Keratinocyte (primary cell): ENCODE data around the gene CSNK1A1. TPM values are rescaled to one million over a fixed set of nuclear protein-coding genes. Genes with fewer than 3 reads are reported as not detected.
"Not testable (repeated sequence)": the region's sequence is repeated elsewhere in the genome, so short reads cannot be mapped to it uniquely, and the experiment has no call there.

Experiments used
- DNase-seq: peaks from one replicate; pipeline ENCODE4 v3.0.0-alpha.2; 2011; ENCODE audit warnings: low read depth, missing footprints, low spot score
- FAIRE-seq: peaks from 2 replicates; lab custom pipeline; 2011; peaks lifted over from hg19 to GRCh38; lab: Jason Lieb, UNC
- H2AFZ ChIP-seq: 2 replicates; pipeline ENCODE4 v1.6.0; 2012; ENCODE audit warnings: low read length, control low read depth, inconsistent platforms; ENCODE audit not compliant: control insufficient read depth
- H3K27ac ChIP-seq: 2 replicates; pipeline ENCODE4 v1.5.1; 2011; ENCODE audit warnings: low read length; ENCODE audit not compliant: control insufficient read depth, insufficient read depth
- H3K27me3 ChIP-seq: 3 replicates; pipeline ENCODE4 v1.6.0; 2011; ENCODE audit warnings: low read length; ENCODE audit not compliant: control insufficient read depth, insufficient read depth; ENCODE audit errors: extremely low read depth
- H3K36me3 ChIP-seq, 2 experiments: 2 replicates in 1 of 2; 3 replicates in 1 of 2; pipeline ENCODE4 v1.5.1; 2011; ENCODE audit warnings: low read length in 2 of 2, mild to moderate bottlenecking in 1 of 2; ENCODE audit not compliant: control insufficient read depth in 2 of 2, insufficient read depth in 2 of 2; ENCODE audit errors: extremely low read depth in 1 of 2
- H3K4me1 ChIP-seq: 3 replicates; pipeline ENCODE4 v1.5.1; 2011; ENCODE audit warnings: low read length; ENCODE audit not compliant: control insufficient read depth, insufficient read depth; ENCODE audit errors: extremely low read depth
- H3K4me2 ChIP-seq: 3 replicates; pipeline ENCODE4 v1.6.0; 2011; ENCODE audit warnings: low read depth, low read length; ENCODE audit not compliant: control insufficient read depth, insufficient read depth; ENCODE audit errors: extremely low read depth
- H3K4me3 ChIP-seq, 3 experiments: fragments of 200-600 bp in 1 of 3; sonication (generic) in 1 of 3; 2 replicates in 2 of 3; 3 replicates in 1 of 3; pipeline ENCODE4 v1.5.1; 2011 to 2016; ENCODE audit warnings: low read length in 3 of 3, mild to moderate bottlenecking in 3 of 3, control low read depth in 2 of 3, inconsistent platforms in 1 of 3, low read depth in 1 of 3, mixed read lengths in 1 of 3, mixed run types in 1 of 3, moderate library complexity in 1 of 3; ENCODE audit not compliant: control insufficient read depth in 2 of 3, insufficient read depth in 2 of 3; ENCODE audit errors: extremely low read depth in 1 of 3
- H3K79me2 ChIP-seq: 2 replicates; pipeline ENCODE4 v1.6.0; 2012; ENCODE audit warnings: low read length; ENCODE audit not compliant: control insufficient read depth, insufficient read depth
- H3K9ac ChIP-seq: 3 replicates; pipeline ENCODE4 v1.6.0; 2011; ENCODE audit warnings: low read length; ENCODE audit not compliant: control insufficient read depth, insufficient read depth; ENCODE audit errors: extremely low read depth
- H3K9me1 ChIP-seq: 3 replicates; pipeline ENCODE4 v1.6.0; 2011; ENCODE audit warnings: low read length; ENCODE audit not compliant: control insufficient read depth, insufficient read depth; ENCODE audit errors: extremely low read depth
- H3K9me3 ChIP-seq: 2 replicates; pipeline ENCODE4 v1.5.1; 2012; ENCODE audit warnings: low read depth, low read length; ENCODE audit not compliant: control insufficient read depth
- H4K20me1 ChIP-seq: 3 replicates; pipeline ENCODE4 v1.6.0; 2011; ENCODE audit warnings: low read length; ENCODE audit not compliant: control insufficient read depth, insufficient read depth; ENCODE audit errors: extremely low read depth
- EZH2 ChIP-seq: IDR thresholded peaks from one replicate; pipeline ENCODE4 v1.6.1; 2012; ENCODE audit warnings: inconsistent platforms, mild to moderate bottlenecking, low read length, moderate library complexity
- dilution Hi-C: fragments of 300-500 bp; cut with MboI; formaldehyde crosslinking; loops from one replicate; pipeline ENCODE4 v1.7.0; 2020; ENCODE audit warnings: low sequenced_read_pairs; ENCODE audit not compliant: extremely low pct_ligation_motif_present
- polyA plus RNA-seq, 5 experiments: library from polyadenylated mRNA; depleted of rRNA in 3 of 5; stranded (reverse) in 3 of 5; stranded (forward) in 1 of 5; unstranded in 1 of 5; fragments of >200 nt; gene quantifications; 1 replicate in 1 of 5; 2 replicates in 3 of 5; 3 replicates in 1 of 5; pipeline versions ENCODE4 v1.2.1 to v1.2.3, GENCODE V29; 2011 to 2012; ENCODE audit warnings: missing spikeins in 2 of 5, low read depth in 1 of 5, low replicate concordance in 1 of 5
- TF ChIP-seq, protein P1 (sequence below), 3 experiments: IDR thresholded peaks in 1 of 3; conservative IDR thresholded peaks in 1 of 3; optimal IDR thresholded peaks in 1 of 3; 2 replicates in 2 of 3; 3 replicates in 1 of 3; pipeline versions ENCODE3 to v1.5.1; 2011; ENCODE audit warnings: low read length in 3 of 3, mild to moderate bottlenecking in 3 of 3, moderate library complexity in 2 of 3, control low read depth in 1 of 3, inconsistent platforms in 1 of 3; ENCODE audit not compliant: insufficient read depth in 2 of 3; ENCODE audit errors: extremely low read depth in 1 of 3

CSNK1A1 gene
- polyA plus RNA-seq, 1 donor (not counting 4 experiments of a cell fraction or from before 2014, with no cell fraction given) = 289 TPM

DNA sequence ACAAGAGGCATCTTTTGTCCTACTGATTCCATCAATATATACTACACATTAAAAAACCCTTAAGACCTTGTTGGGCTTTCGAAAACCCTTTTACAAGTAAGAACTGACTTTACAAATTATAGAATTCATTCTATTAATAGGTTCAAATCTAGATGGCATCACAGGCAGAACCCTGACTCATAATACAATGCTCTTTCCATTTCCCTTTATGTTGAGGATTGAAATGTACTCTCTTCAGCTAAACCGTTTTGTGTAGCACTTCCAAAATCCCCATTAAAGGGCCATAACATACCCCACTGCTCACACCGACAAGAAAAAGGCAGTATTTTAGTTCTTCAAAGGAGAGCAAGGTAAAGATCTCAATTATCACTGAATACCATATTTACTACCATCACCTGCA lies 11.2 kb downstream of the CSNK1A1 start:
- H3K9me3 ChIP-seq = no peaks in the 10 kb centered on the region
- H3K27me3 ChIP-seq = no peaks in the 10 kb centered on the region
- DNase-seq (no peak), FAIRE-seq (no peak)
- no peak overlapping the region for H3K9ac ChIP-seq
- no peaks in the 10 kb centered on the region for H3K4me1 ChIP-seq
- dilution Hi-C loops = no loop called here
- peaks cover 96% of the 10 kb centered on the region for H3K79me2 ChIP-seq
- H3K4me3 ChIP-seq = no peak overlapping the region
- no peak overlapping the region for H3K27ac ChIP-seq
- H3K36me3 ChIP-seq = peaks cover 16 to 28% of the 10 kb centered on the region in 2 experiments
- no peak overlapping the region for H2AFZ ChIP-seq
- peaks cover 21% of the 10 kb centered on the region for H4K20me1 ChIP-seq
- H3K4me2 ChIP-seq = no peak overlapping the region
- TF ChIP-seq, protein P1, sequence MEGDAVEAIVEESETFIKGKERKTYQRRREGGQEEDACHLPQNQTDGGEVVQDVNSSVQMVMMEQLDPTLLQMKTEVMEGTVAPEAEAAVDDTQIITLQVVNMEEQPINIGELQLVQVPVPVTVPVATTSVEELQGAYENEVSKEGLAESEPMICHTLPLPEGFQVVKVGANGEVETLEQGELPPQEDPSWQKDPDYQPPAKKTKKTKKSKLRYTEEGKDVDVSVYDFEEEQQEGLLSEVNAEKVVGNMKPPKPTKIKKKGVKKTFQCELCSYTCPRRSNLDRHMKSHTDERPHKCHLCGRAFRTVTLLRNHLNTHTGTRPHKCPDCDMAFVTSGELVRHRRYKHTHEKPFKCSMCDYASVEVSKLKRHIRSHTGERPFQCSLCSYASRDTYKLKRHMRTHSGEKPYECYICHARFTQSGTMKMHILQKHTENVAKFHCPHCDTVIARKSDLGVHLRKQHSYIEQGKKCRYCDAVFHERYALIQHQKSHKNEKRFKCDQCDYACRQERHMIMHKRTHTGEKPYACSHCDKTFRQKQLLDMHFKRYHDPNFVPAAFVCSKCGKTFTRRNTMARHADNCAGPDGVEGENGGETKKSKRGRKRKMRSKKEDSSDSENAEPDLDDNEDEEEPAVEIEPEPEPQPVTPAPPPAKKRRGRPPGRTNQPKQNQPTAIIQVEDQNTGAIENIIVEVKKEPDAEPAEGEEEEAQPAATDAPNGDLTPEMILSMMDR (optimal IDR thresholded peaks at IDR 0.05 in 1 of 3, IDR thresholded peaks at IDR 0.05 in 1 of 3, conservative IDR thresholded peaks at IDR 0.05 in 1 of 3; ENCODE audit: extremely low read depth in 1 of 3, insufficient read depth in 2 of 3, low read length in 3 of 3) = no peak
- no peak for TF ChIP-seq EZH2
- H3K9me1 ChIP-seq = no peaks in the 10 kb centered on the region

DNA sequence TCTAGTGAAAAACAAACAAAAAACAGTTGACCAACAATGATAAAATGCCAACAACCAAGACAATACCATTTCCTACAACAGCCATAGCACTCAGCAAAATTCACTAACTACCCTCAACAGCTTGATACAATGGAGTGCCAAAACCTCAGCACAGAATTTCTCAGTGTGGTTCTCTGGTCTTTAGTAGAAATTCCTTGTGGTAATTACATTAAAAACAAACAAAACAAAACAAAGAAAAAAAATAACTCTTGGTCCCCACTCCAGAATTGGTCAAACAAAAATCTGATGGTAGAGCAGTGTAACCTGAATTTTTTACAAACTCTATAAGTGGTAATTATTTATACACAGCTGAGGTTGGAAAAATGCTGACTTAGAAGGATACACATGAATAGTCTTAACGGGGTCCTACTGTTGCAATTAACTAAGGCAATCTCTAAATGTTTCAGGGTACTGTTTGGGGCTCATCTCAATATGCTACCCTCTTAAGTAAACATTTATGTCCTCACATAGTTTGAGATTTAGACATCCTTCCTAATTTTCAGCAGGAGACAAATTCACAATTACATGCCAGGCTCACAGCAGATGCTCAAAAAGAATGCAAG lies 13.8 kb downstream of the CSNK1A1 start:
- TF ChIP-seq, protein P1 (optimal IDR thresholded peaks at IDR 0.05 in 1 of 3, IDR thresholded peaks at IDR 0.05 in 1 of 3, conservative IDR thresholded peaks at IDR 0.05 in 1 of 3; ENCODE audit: extremely low read depth in 1 of 3, insufficient read depth in 2 of 3, low read length in 3 of 3) = no peak
- no peak for TF ChIP-seq EZH2
- H3K4me3 ChIP-seq = no peak overlapping the region
- no peak overlapping the region for H3K4me2 ChIP-seq
- H4K20me1 ChIP-seq = peaks cover 34% of the 10 kb centered on the region
- no peaks in the 10 kb centered on the region for H3K9me3 ChIP-seq
- H2AFZ ChIP-seq = no peak overlapping the region
- H3K27me3 ChIP-seq = no peaks in the 10 kb centered on the region
- H3K79me2 ChIP-seq = peaks cover 97% of the 10 kb centered on the region
- dilution Hi-C loops = no loop called here
- no peak for FAIRE-seq
- peaks cover 12 to 21% of the 10 kb centered on the region in 2 experiments for H3K36me3 ChIP-seq
- H3K4me1 ChIP-seq = peaks cover 5% of the 10 kb centered on the region
- no peaks in the 10 kb centered on the region for H3K9me1 ChIP-seq
- no peak for DNase-seq
- H3K9ac ChIP-seq = no peak overlapping the region
- H3K27ac ChIP-seq = no peak overlapping the region

DNA sequence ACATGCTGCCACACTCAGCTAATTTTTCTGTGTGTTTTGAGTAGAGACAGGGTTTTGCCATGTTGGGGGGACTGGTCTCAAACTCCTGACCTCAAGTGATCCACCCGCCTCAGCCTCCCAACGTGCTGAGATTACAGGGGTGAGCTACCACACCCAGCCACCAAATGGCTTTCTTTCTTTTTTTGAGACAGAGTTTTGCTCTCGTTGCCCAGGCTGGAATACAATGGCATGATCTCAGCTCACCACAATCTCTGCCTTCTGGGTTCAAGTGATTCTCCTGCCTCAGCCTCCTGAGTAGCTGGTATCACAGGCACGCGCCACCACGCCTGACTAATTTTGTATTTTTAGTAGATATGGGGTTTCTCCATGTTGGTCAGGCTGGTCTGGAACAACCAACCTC lies 15.5 kb downstream of the CSNK1A1 start:
- H3K27me3 ChIP-seq, dilution Hi-C loops, H3K4me2 ChIP-seq, H3K9me1 ChIP-seq, H2AFZ ChIP-seq, H3K27ac ChIP-seq, H3K4me3 ChIP-seq, H3K4me1 ChIP-seq, H3K9me3 ChIP-seq, H3K9ac ChIP-seq, FAIRE-seq, DNase-seq: not testable (repeated sequence)
- Histone ChIP-seq H3K36me3 (peaks cover 11 to 18% of the 10 kb centered on the region in 2 experiments), H4K20me1 (peaks cover 41% of the 10 kb centered on the region), H3K79me2 (peaks cover 98% of the 10 kb centered on the region)
